ENCODE data around the gene MAD1L1.

MAD1L1 gene

GRCh38 chr7:1940863-1941262, 291.9 kb downstream of the MAD1L1 start:
- peak overlapping the region; percentile 83 for H3K27ac ChIP-seq

GRCh38 chr7:1940402-1940786, 292.4 kb downstream of the MAD1L1 start:
- Histone ChIP-seq H3K27ac (peak overlapping the region; percentile 83), H3K36me3 (peaks cover 10% of the 10 kb centered on the region), H3K4me3 (ENCODE audit: low read depth in 1 of 2, low read length in 1 of 2) (peak overlapping the region; percentile 43 to 50), H3K4me1 (ENCODE audit: control insufficient read depth in 1 of 2, insufficient read depth in 1 of 2, low read depth in 1 of 2, low read length in 1 of 2) (peaks cover 20 to 34% of the 10 kb centered on the region in 2 experiments), H3K9me3 (no peaks in the 10 kb centered on the region), H3K27me3 (peaks cover 26% of the 10 kb centered on the region)
- no peak for TF ChIP-seq CTCF (IDR thresholded peaks at IDR 0.05)

More at GRCh38 chr7:1940863-1941262, 291.9 kb downstream of the MAD1L1 start:
- Histone ChIP-seq H3K36me3 (peaks cover 9% of the 10 kb centered on the region), H3K4me3 (ENCODE audit: low read depth in 1 of 2, low read length in 1 of 2) (peak overlapping the region; percentile 43 to 50), H3K27me3 (peaks cover 26% of the 10 kb centered on the region), H3K4me1 (ENCODE audit: control insufficient read depth in 1 of 2, insufficient read depth in 1 of 2, low read depth in 1 of 2, low read length in 1 of 2) (peaks cover 20 to 34% of the 10 kb centered on the region in 2 experiments), H3K9me3 (no peaks in the 10 kb centered on the region)
- no peak for TF ChIP-seq CTCF (IDR thresholded peaks at IDR 0.05)

- peaks cover 10% of the 10 kb centered on the region for H3K36me3 ChIP-seq
- H3K27ac ChIP-seq, result peak overlapping the region; percentile 83
- H3K9me3 ChIP-seq, result no peaks in the 10 kb centered on the region
- H3K4me1 ChIP-seq (ENCODE audit: control insufficient read depth in 1 of 2, insufficient read depth in 1 of 2, low read depth in 1 of 2, low read length in 1 of 2), result peaks cover 20 to 34% of the 10 kb centered on the region in 2 experiments
- peak overlapping the region; percentile 43 to 50 for H3K4me3 ChIP-seq (ENCODE audit: low read depth in 1 of 2, low read length in 1 of 2)
- no peak for TF ChIP-seq CTCF (IDR thresholded peaks at IDR 0.05)
- peaks cover 26% of the 10 kb centered on the region for H3K27me3 ChIP-seq
Observed at GRCh38 chr7:1939434-1940401, 293.0 kb downstream of the MAD1L1 start.

- Histone ChIP-seq H3K4me1 (ENCODE audit: control insufficient read depth in 1 of 2, insufficient read depth in 1 of 2, low read depth in 1 of 2, low read length in 1 of 2) (peaks cover 20 to 34% of the 10 kb centered on the region in 2 experiments), H3K36me3 (peaks cover 10% of the 10 kb centered on the region), H3K27ac (peak overlapping the region; percentile 83), H3K9me3 (no peaks in the 10 kb centered on the region), H3K27me3 (peaks cover 26% of the 10 kb centered on the region), H3K4me3 (ENCODE audit: low read depth in 1 of 2, low read length in 1 of 2) (peak overlapping the region; percentile 43 to 50)
- TF ChIP-seq CTCF (IDR thresholded peaks at IDR 0.05), result no peak
Observed at GRCh38 chr7:1938788-1939433, 293.8 kb downstream of the MAD1L1 start.

- Histone ChIP-seq H3K27me3 (peaks cover 26% of the 10 kb centered on the region), H3K36me3 (peaks cover 14% of the 10 kb centered on the region), H3K4me3 (ENCODE audit: low read depth in 1 of 2, low read length in 1 of 2) (no peak overlapping the region), H3K4me1 (ENCODE audit: control insufficient read depth in 1 of 2, insufficient read depth in 1 of 2, low read depth in 1 of 2, low read length in 1 of 2) (peaks cover 12 to 25% of the 10 kb centered on the region in 2 experiments), H3K9me3 (no peaks in the 10 kb centered on the region), H3K27ac (no peak overlapping the region)
- TF ChIP-seq CTCF (IDR thresholded peaks at IDR 0.05), result no peak
Observed at GRCh38 chr7:1937252-1937605, 295.5 kb downstream of the MAD1L1 start.
